ENCODE data around the gene SECTM1.

SECTM1 gene

GRCh38 chr17:82358465-82359350 is 25.1 kb upstream of the SECTM1 start, which contains the start of gene TEX19:
Gene TEX19 (plus strand): TSS chr17:82359247. CDS start chr17:82362151, 2,904 bp downstream.
- no peak for TF ChIP-seq NFIC (IDR thresholded peaks at IDR 0.05)
- TF ChIP-seq MAX (IDR thresholded peaks at IDR 0.05): peak; percentile 91
- TF ChIP-seq ZBTB7A (IDR thresholded peaks at IDR 0.05; ENCODE audit: low read depth): peak; percentile 80

- TF ChIP-seq MAX (IDR thresholded peaks at IDR 0.05) (0 out of 2 replicates have a peak, but pooled peaks have one; percentile 31), ZBTB7A (IDR thresholded peaks at IDR 0.05; ENCODE audit: low read depth) (peak; percentile 82), FOXM1 (IDR thresholded peaks at IDR 0.05; ENCODE audit: borderline replicate concordance, low read depth) (peak; percentile 69), EP300 (IDR thresholded peaks at IDR 0.05; ENCODE audit: borderline replicate concordance) (peak; percentile 87), TAF1 (IDR thresholded peaks at IDR 0.05; ENCODE audit: low read depth) (no peak), TCF12 (IDR thresholded peaks at IDR 0.05; ENCODE audit: low read depth) (peak; percentile 98), RAD21 (IDR thresholded peaks at IDR 0.05; ENCODE audit: low read depth) (no peak), NFIC (IDR thresholded peaks at IDR 0.05) (peak; percentile 82)
Observed at GRCh38 chr17:82357394-82357793, 23.8 kb upstream of the SECTM1 start.

GRCh38 chr17:82356845-82357355 is 23.3 kb upstream of the SECTM1 start:
- TF ChIP-seq USF1 (IDR thresholded peaks at IDR 0.05): no peak
- peak; percentile 8; the same call in 1 of the 2 replicates for TF ChIP-seq MAX (IDR thresholded peaks at IDR 0.05)

GRCh38 chr17:82355770-82356427 is 22.3 kb upstream of the SECTM1 start:
- 0 out of 2 replicates have a peak, but pooled peaks have one; percentile 71 for TF ChIP-seq ZBTB7A (IDR thresholded peaks at IDR 0.05; ENCODE audit: low read depth)
- TF ChIP-seq TCF12 (IDR thresholded peaks at IDR 0.05; ENCODE audit: low read depth): peak; percentile 98
- 0 out of 2 replicates have a peak, but pooled peaks have one; percentile 3 for TF ChIP-seq USF1 (IDR thresholded peaks at IDR 0.05)
- TF ChIP-seq EP300 (IDR thresholded peaks at IDR 0.05; ENCODE audit: borderline replicate concordance): peak; percentile 94
- TF ChIP-seq EGR1 (IDR thresholded peaks at IDR 0.05): no peak
- no peak for TF ChIP-seq REST (IDR thresholded peaks at IDR 0.05; ENCODE audit: low read depth)
- TF ChIP-seq MAX (IDR thresholded peaks at IDR 0.05): peak; percentile 93
- TF ChIP-seq RAD21 (IDR thresholded peaks at IDR 0.05; ENCODE audit: low read depth): peak; percentile 32; the same call in 1 of the 2 replicates
- 0 out of 2 replicates have a peak, but pooled peaks have one; percentile 26 for TF ChIP-seq TAF1 (IDR thresholded peaks at IDR 0.05; ENCODE audit: low read depth)
- TF ChIP-seq YY1 (IDR thresholded peaks at IDR 0.05; ENCODE audit: low read depth): peak; percentile 58; the same call in 1 of the 2 replicates
- TF ChIP-seq FOXM1 (IDR thresholded peaks at IDR 0.05; ENCODE audit: borderline replicate concordance, low read depth): peak; percentile 86
- TF ChIP-seq CEBPB (IDR thresholded peaks at IDR 0.05): peak; percentile 27; the same call in 1 of the 2 replicates
- peak; percentile 96 for TF ChIP-seq NFIC (IDR thresholded peaks at IDR 0.05)
- TF ChIP-seq CREB1 (IDR thresholded peaks at IDR 0.05; ENCODE audit: low read depth): no peak
- TF ChIP-seq TEAD4 (IDR thresholded peaks at IDR 0.05): peak; percentile 99

- TF ChIP-seq ZBTB7A (IDR thresholded peaks at IDR 0.05; ENCODE audit: low read depth) (no peak), TCF12 (IDR thresholded peaks at IDR 0.05; ENCODE audit: low read depth) (no peak), NFIC (IDR thresholded peaks at IDR 0.05) (no peak), TAF1 (IDR thresholded peaks at IDR 0.05; ENCODE audit: low read depth) (no peak), USF1 (IDR thresholded peaks at IDR 0.05) (no peak), EGR1 (IDR thresholded peaks at IDR 0.05) (no peak), EP300 (IDR thresholded peaks at IDR 0.05; ENCODE audit: borderline replicate concordance) (no peak), RAD21 (IDR thresholded peaks at IDR 0.05; ENCODE audit: low read depth) (no peak)
Observed at GRCh38 chr17:82354804-82355308, 21.3 kb upstream of the SECTM1 start.

GRCh38 chr17:82353484-82353883 is 19.9 kb upstream of the SECTM1 start:
- TF ChIP-seq NFIC (IDR thresholded peaks at IDR 0.05) (no peak), TCF12 (IDR thresholded peaks at IDR 0.05; ENCODE audit: low read depth) (no peak), FOXM1 (IDR thresholded peaks at IDR 0.05; ENCODE audit: borderline replicate concordance, low read depth) (no peak), RAD21 (IDR thresholded peaks at IDR 0.05; ENCODE audit: low read depth) (no peak), CREB1 (IDR thresholded peaks at IDR 0.05; ENCODE audit: low read depth) (no peak), YY1 (IDR thresholded peaks at IDR 0.05; ENCODE audit: low read depth) (no peak), CEBPB (IDR thresholded peaks at IDR 0.05) (no peak), EP300 (IDR thresholded peaks at IDR 0.05; ENCODE audit: borderline replicate concordance) (no peak), REST (IDR thresholded peaks at IDR 0.05; ENCODE audit: low read depth) (no peak), ZBTB7A (IDR thresholded peaks at IDR 0.05; ENCODE audit: low read depth) (no peak), TAF1 (IDR thresholded peaks at IDR 0.05; ENCODE audit: low read depth) (no peak), EGR1 (IDR thresholded peaks at IDR 0.05) (no peak), MAX (IDR thresholded peaks at IDR 0.05) (no peak), TEAD4 (IDR thresholded peaks at IDR 0.05) (no peak), USF1 (IDR thresholded peaks at IDR 0.05) (no peak)
